Measurements from ENCODE around the gene KRT80. TPM values are rescaled to one million over a fixed set of nuclear protein-coding genes. Genes with fewer than 3 reads are reported as not detected.

KRT80 gene
- total RNA-seq, 5 donors from 2014 or later (not counting 1 experiment from before 2014, with no cell fraction given) = 0.09 to 0.12 TPM; not detected in 3

DNA sequence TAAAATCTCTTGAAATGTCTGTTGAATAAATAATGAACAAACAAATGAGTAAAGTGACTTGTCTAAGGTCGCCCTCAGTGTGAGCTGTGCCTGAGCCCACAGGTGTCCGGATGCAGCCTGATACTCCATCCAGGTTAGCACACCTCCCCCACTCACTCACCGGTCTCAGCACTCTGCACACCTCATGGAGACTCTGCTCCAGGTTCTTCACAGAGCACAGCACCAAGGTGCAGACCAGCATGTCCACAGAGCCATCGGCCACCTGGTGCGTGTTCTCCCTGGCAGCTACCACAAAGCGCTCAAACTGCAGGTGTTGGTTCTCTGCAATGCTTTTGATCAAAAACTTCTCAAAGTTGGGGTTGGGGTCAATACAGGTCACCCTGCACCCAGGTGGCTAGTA lies 37.1 kb upstream of the KRT80 start:
- H3K4me1 Mint-ChIP-seq = peaks cover 0 to 2% (median 0%) of the 10 kb centered on the region in 3 donors
- CTCF ChIA-PET = no interaction called here
- H3K27me3 Mint-ChIP-seq = peaks cover 40 to 59% of the 10 kb centered on the region in 2 donors

DNA sequence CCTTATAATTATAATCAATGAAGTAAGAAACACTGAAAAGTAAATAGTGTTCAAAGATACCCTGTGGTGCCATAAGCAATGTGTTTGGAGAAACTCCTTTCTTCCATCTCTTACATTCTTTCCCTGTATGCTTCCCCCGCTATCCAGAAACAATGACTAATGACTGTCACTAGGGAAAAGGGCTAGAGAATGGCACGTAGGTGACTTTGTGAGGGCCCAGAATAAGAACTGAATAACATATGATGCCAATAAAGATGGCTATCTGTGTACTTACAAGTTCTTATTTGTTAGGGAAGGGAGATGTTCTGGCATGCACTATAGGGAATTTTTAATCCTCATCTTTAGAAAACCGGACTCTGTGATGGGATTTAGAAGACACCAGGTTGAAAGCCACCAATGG lies 36.6 kb upstream of the KRT80 start:
- H3K4me1 Mint-ChIP-seq = no peaks in the 10 kb centered on the region
- H3K9me3 Mint-ChIP-seq = no peaks in the 10 kb centered on the region
- Histone ChIP-seq H3K27me3 (replicated peaks in 1 of 2; ENCODE audit: control insufficient read depth in 2 of 2, extremely low read depth in 1 of 2, insufficient read depth in 2 of 2, low read length in 1 of 2) (peaks cover 5 to 44% of the 10 kb centered on the region in 2 experiments), H3K27ac (ENCODE audit: low read length) (no peak overlapping the region), H3K9me3 (no peaks in the 10 kb centered on the region), H3K4me1 (ENCODE audit: control insufficient read depth in 1 of 2, extremely low read depth in 1 of 2, insufficient read depth in 2 of 2, low read length in 2 of 2) (no peaks in the 10 kb centered on the region), H3K4me3 (ENCODE audit: control insufficient read depth in 1 of 2, extremely low read depth in 1 of 2, low read length in 1 of 2) (no peak overlapping the region), H3K36me3 (ENCODE audit: control insufficient read depth in 2 of 2, extremely low read depth in 1 of 2, insufficient read depth in 1 of 2, low read length in 1 of 2) (no peaks in the 10 kb centered on the region)
- ATAC-seq (replicated peaks in 1 of 4) (no peak), DNase-seq (no peak)
- no peak overlapping the region for H3K27ac Mint-ChIP-seq
- peaks cover 36 to 59% of the 10 kb centered on the region in 2 donors for H3K27me3 Mint-ChIP-seq
- CTCF ChIA-PET = no interaction called here
- H3K36me3 Mint-ChIP-seq = no peaks in the 10 kb centered on the region
- H3K4me3 Mint-ChIP-seq = no peak overlapping the region
- POLR2A ChIA-PET = no interaction called here
- 41% methylated on average over 2 of the region's 3 CpGs for WGBS (ENCODE audit: insufficient coverage)

More for the DNA sequence above, 37.1 kb upstream of the KRT80 start:
- ATAC-seq (replicated peaks in 1 of 4) = no peak
- 92% methylated on average over 5 of the region's 6 CpGs for WGBS (ENCODE audit: insufficient coverage)
- Histone ChIP-seq H3K27ac (ENCODE audit: low read length) (no peak overlapping the region), H3K36me3 (ENCODE audit: control insufficient read depth in 2 of 2, extremely low read depth in 1 of 2, insufficient read depth in 1 of 2, low read length in 1 of 2) (no peaks in the 10 kb centered on the region), H3K27me3 (replicated peaks in 1 of 2; ENCODE audit: control insufficient read depth in 2 of 2, extremely low read depth in 1 of 2, insufficient read depth in 2 of 2, low read length in 1 of 2) (peaks cover 6 to 49% of the 10 kb centered on the region in 2 experiments), H3K4me3 (ENCODE audit: control insufficient read depth in 1 of 2, extremely low read depth in 1 of 2, low read length in 1 of 2) (no peak overlapping the region), H3K9me3 (no peaks in the 10 kb centered on the region), H3K4me1 (ENCODE audit: control insufficient read depth in 1 of 2, extremely low read depth in 1 of 2, insufficient read depth in 2 of 2, low read length in 2 of 2) (no peaks in the 10 kb centered on the region)
- POLR2A ChIA-PET = no interaction called here
- no peak overlapping the region for H3K4me3 Mint-ChIP-seq
- no peaks in the 10 kb centered on the region for H3K9me3 Mint-ChIP-seq
- no peak overlapping the region for H3K27ac Mint-ChIP-seq
- DNase-seq = no peak
- no peaks in the 10 kb centered on the region for H3K36me3 Mint-ChIP-seq

DNA sequence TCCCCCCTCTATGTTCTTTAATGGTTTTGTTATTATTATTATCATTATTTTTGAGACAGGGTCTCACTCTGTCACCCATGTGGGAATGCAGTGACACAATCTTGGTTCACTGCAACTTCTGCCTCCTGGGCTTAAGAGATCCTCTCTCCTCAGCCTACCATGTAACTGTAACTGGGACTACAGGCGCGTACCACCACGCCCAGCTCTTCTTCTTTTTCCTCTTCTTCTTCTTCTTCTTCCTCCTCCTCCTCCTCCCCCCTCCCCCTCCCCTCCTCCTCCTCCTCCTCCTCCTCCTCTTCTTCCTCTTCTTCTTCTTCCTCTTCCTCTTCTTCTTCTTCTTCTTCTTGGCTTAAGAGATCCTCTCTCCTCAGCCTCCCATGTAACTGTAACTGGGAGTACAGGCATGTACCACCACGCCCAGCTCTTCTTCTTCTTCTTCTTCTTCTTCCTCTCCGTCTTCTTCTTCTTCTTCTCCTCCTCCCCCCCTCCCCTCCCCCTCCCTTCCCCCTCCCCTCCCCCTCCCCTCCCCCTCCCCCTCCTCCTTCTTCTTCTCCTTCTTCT lies 35.9 kb upstream of the KRT80 start:
- DNase-seq (no peak), ATAC-seq (replicated peaks in 1 of 4) (no peak)
- Mint-ChIP-seq H3K27me3 (peaks cover 35 to 60% of the 10 kb centered on the region in 2 donors), H3K4me1 (no peaks in the 10 kb centered on the region), H3K36me3 (no peaks in the 10 kb centered on the region), H3K9me3 (no peaks in the 10 kb centered on the region), H3K27ac (no peak overlapping the region), H3K4me3 (no peak overlapping the region)
- Histone ChIP-seq H3K27ac (ENCODE audit: low read length) (no peak overlapping the region), H3K27me3 (replicated peaks in 1 of 2; ENCODE audit: control insufficient read depth in 2 of 2, extremely low read depth in 1 of 2, insufficient read depth in 2 of 2, low read length in 1 of 2) (peaks cover 7 to 42% of the 10 kb centered on the region in 2 experiments), H3K4me1 (ENCODE audit: control insufficient read depth in 1 of 2, extremely low read depth in 1 of 2, insufficient read depth in 2 of 2, low read length in 2 of 2) (no peaks in the 10 kb centered on the region), H3K4me3 (ENCODE audit: control insufficient read depth in 1 of 2, extremely low read depth in 1 of 2, low read length in 1 of 2) (no peak overlapping the region), H3K9me3 (no peaks in the 10 kb centered on the region), H3K36me3 (ENCODE audit: control insufficient read depth in 2 of 2, extremely low read depth in 1 of 2, insufficient read depth in 1 of 2, low read length in 1 of 2) (no peaks in the 10 kb centered on the region)
- ChIA-PET CTCF (interaction anchor here in 1 of 2 donors (0.6 kb wide), 1 partner anchor 57 kb away, joined by 3 read pairs; no protein-coding TSS in a partner anchor), POLR2A (no interaction called here)
- 60% methylated on average over 2 of the region's 5 CpGs for WGBS (ENCODE audit: insufficient coverage)

DNA sequence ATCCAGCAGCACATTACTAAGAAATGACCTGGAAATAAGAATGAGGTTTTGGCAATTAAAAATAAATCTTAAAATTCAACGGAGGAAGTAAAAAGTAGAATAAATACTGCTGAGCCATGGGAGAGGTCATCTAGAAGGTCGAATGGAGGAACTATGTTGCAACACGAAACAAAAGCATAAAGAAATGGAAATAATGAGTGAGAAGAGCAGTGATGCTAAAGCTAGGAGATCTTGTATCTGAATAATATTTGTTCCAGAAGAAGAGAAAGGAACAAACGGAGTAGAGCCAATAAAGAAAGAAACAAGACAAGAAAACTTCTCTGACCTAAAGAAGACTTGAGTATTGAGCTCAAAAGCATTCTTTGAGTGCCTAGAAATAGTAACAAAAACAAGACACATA lies 34.6 kb upstream of the KRT80 start:
- H3K27ac Mint-ChIP-seq = no peak overlapping the region
- POLR2A ChIA-PET = interaction anchor here in 1 of 2 donors (0.6 kb wide), 1 partner anchor 249 kb away, joined by 10 read pairs; no protein-coding TSS in a partner anchor

DNA sequence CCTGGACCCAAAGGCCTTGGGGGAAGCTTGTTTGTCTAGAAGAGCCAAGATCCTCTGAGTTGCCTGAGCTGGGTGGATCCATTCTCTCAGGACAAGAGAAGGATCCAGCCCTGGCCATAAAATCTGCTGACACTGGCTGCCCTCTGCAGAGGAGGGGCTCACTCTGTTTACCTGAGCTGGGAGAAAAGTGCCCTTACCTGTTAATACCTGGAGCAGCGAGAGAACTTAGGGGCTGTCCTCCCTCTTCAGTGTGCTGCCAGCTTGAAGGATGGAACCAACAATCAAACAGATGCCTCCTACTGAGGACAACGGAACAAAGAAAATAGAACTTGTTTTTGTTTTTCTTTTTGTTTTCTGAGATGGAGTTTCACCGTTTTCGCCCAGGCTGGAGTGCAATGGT lies 33.9 kb upstream of the KRT80 start:
- Histone ChIP-seq H3K27me3 (replicated peaks in 1 of 2; ENCODE audit: control insufficient read depth in 2 of 2, extremely low read depth in 1 of 2, insufficient read depth in 2 of 2, low read length in 1 of 2) (peaks cover 15 to 33% of the 10 kb centered on the region in 2 experiments), H3K4me1 (ENCODE audit: control insufficient read depth in 1 of 2, extremely low read depth in 1 of 2, insufficient read depth in 2 of 2, low read length in 2 of 2) (no peaks in the 10 kb centered on the region), H3K4me3 (ENCODE audit: control insufficient read depth in 1 of 2, extremely low read depth in 1 of 2, low read length in 1 of 2) (no peak overlapping the region), H3K27ac (ENCODE audit: low read length) (no peak overlapping the region), H3K9me3 (no peaks in the 10 kb centered on the region), H3K36me3 (ENCODE audit: control insufficient read depth in 2 of 2, extremely low read depth in 1 of 2, insufficient read depth in 1 of 2, low read length in 1 of 2) (no peaks in the 10 kb centered on the region)
- ATAC-seq (replicated peaks in 1 of 4) (no peak), DNase-seq (no peak)
- Mint-ChIP-seq H3K27me3 (peaks cover 25 to 48% of the 10 kb centered on the region in 2 donors), H3K4me1 (no peaks in the 10 kb centered on the region), H3K27ac (no peak overlapping the region), H3K4me3 (no peak overlapping the region), H3K9me3 (no peaks in the 10 kb centered on the region), H3K36me3 (no peaks in the 10 kb centered on the region)
- ChIA-PET POLR2A (no interaction called here), CTCF (interaction anchor here in 1 of 2 donors (0.7 kb wide), 1 partner anchor 8 kb away, joined by 3 read pairs; no protein-coding TSS in a partner anchor)
- WGBS (ENCODE audit: insufficient coverage) = 60% methylated on average over 1 of the region's 4 CpGs

More for the DNA sequence above, 34.6 kb upstream of the KRT80 start:
- DNase-seq (no peak), ATAC-seq (replicated peaks in 1 of 4) (no peak)
- no peaks in the 10 kb centered on the region for H3K36me3 ChIP-seq (ENCODE audit: control insufficient read depth in 2 of 2, extremely low read depth in 1 of 2, insufficient read depth in 1 of 2, low read length in 1 of 2)
- no peaks in the 10 kb centered on the region for H3K4me1 ChIP-seq (ENCODE audit: control insufficient read depth in 1 of 2, extremely low read depth in 1 of 2, insufficient read depth in 2 of 2, low read length in 2 of 2)
- Mint-ChIP-seq H3K4me3 (no peak overlapping the region), H3K36me3 (no peaks in the 10 kb centered on the region), H3K9me3 (no peaks in the 10 kb centered on the region), H3K4me1 (no peaks in the 10 kb centered on the region), H3K27me3 (peaks cover 24 to 48% of the 10 kb centered on the region in 2 donors)
- CTCF ChIA-PET = no interaction called here
- no peak overlapping the region for H3K27ac ChIP-seq (ENCODE audit: low read length)
- peaks cover 9 to 39% of the 10 kb centered on the region in 2 experiments for H3K27me3 ChIP-seq (replicated peaks in 1 of 2; ENCODE audit: control insufficient read depth in 2 of 2, extremely low read depth in 1 of 2, insufficient read depth in 2 of 2, low read length in 1 of 2)
- H3K4me3 ChIP-seq (ENCODE audit: control insufficient read depth in 1 of 2, extremely low read depth in 1 of 2, low read length in 1 of 2) = no peak overlapping the region
- no peaks in the 10 kb centered on the region for H3K9me3 ChIP-seq
- 70% methylated on average over 3 of the region's 4 CpGs for WGBS (ENCODE audit: insufficient coverage)

DNA sequence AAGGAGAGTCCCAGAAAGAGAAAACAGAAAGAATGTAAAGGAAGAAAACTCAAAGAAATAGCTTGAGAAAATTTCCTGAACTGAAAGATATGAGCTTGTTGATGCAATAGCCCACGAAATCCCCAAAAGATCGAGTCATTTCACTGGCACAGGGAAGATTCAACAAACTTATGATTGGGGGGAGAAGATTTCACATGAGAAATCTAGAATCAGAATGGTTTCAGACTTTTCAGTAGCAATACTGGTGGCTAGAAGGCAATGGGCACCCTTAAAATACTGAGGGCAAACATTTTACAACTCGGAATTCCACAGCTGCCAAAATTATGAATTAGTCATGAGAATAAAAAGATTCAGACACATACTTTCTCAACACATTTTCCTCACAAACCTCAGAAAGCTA lies 32.3 kb upstream of the KRT80 start:
- Mint-ChIP-seq H3K27me3 (peaks cover 17 to 47% of the 10 kb centered on the region in 2 donors), H3K27ac (no peak overlapping the region), H3K36me3 (no peaks in the 10 kb centered on the region), H3K4me1 (no peaks in the 10 kb centered on the region), H3K4me3 (no peak overlapping the region), H3K9me3 (no peaks in the 10 kb centered on the region)
- POLR2A ChIA-PET = no interaction called here
- Histone ChIP-seq H3K9me3 (no peaks in the 10 kb centered on the region), H3K27ac (ENCODE audit: low read length) (no peak overlapping the region), H3K36me3 (ENCODE audit: control insufficient read depth in 2 of 2, extremely low read depth in 1 of 2, insufficient read depth in 1 of 2, low read length in 1 of 2) (no peaks in the 10 kb centered on the region), H3K4me1 (ENCODE audit: control insufficient read depth in 1 of 2, extremely low read depth in 1 of 2, insufficient read depth in 2 of 2, low read length in 2 of 2) (no peaks in the 10 kb centered on the region), H3K4me3 (ENCODE audit: control insufficient read depth in 1 of 2, extremely low read depth in 1 of 2, low read length in 1 of 2) (no peak overlapping the region), H3K27me3 (replicated peaks in 1 of 2; ENCODE audit: control insufficient read depth in 2 of 2, extremely low read depth in 1 of 2, insufficient read depth in 2 of 2, low read length in 1 of 2) (peaks cover 15 to 29% of the 10 kb centered on the region in 2 experiments)
- 60% methylated on average over 1 of the region's 3 CpGs for WGBS (ENCODE audit: insufficient coverage)
- DNase-seq (no peak), ATAC-seq (replicated peaks in 1 of 4) (no peak)
- CTCF ChIA-PET = interaction anchor here (0.6 kb wide), 2 partner anchors 104 to 948 kb away, joined by 3 read pairs; no protein-coding TSS in a partner anchor

All from T-cell (primary cell).